ENCODE measurements around the gene DYNC1I1. TPM values are rescaled to one million over a fixed set of nuclear protein-coding genes. Genes with fewer than 3 reads are reported as not detected.

The DYNC1I1 gene
- total RNA-seq, 1 experiment from 2014 or later: 3.2 TPM

GRCh38 chr7:96136600-96137239, 364.4 kb downstream of the DYNC1I1 start:
- Mint-ChIP-seq H3K36me3 (ENCODE audit: insufficient read depth in 1 of 3, low read depth in 3 of 3) (peaks cover 10 to 35% (median 35%) of the 10 kb centered on the region in 3 experiments), H3K4me3 (no peak overlapping the region), H3K27ac (peak overlapping the region in 1 of 3 experiments; percentile 46; a peak in 1 of 7 replicates), H3K9me3 (peaks cover 0 to 4% of the 10 kb centered on the region in 2 experiments; a peak in 1 of 5 replicates), H3K4me1 (peaks cover 29 to 32% of the 10 kb centered on the region in 2 experiments), H3K27me3 (ENCODE audit: low read depth) (peaks cover 56% of the 10 kb centered on the region)
- Histone ChIP-seq H3K27me3 (ENCODE audit: insufficient read depth, low read length) (peaks cover 7% of the 10 kb centered on the region; the same call in 1 of the 2 replicates), H3K4me2 (ENCODE audit: insufficient read depth, insufficient read length, low read length) (no peak overlapping the region), H3K23me2 (ENCODE audit: insufficient read length, low read depth, low read length, poor library complexity, severe bottlenecking) (no peaks in the 10 kb centered on the region), H3K14ac (ENCODE audit: insufficient read depth, low read length) (no peak overlapping the region), H2BK120ac (ENCODE audit: low read depth, low read length, poor library complexity, severe bottlenecking) (no peak overlapping the region), H2BK15ac (ENCODE audit: low read depth, low read length) (no peak overlapping the region), H2AK5ac (ENCODE audit: insufficient read length, low read length) (no peak overlapping the region), H3K56ac (ENCODE audit: insufficient read length, low read depth, low read length) (no peak overlapping the region), H4K5ac (ENCODE audit: insufficient read length, low read depth, low read length) (no peak overlapping the region), H3K23ac (ENCODE audit: insufficient read length, low read depth, low read length) (no peak overlapping the region), H3K4me1 (ENCODE audit: insufficient read depth, low read length) (no peaks in the 10 kb centered on the region), H3T11ph (ENCODE audit: low read length) (no peak overlapping the region), H4K8ac (replicated peaks; ENCODE audit: insufficient read length, low read depth, low read length) (no peak overlapping the region), H3K79me2 (ENCODE audit: insufficient read depth, low read length) (no peaks in the 10 kb centered on the region), H2BK12ac (ENCODE audit: insufficient read length, low read depth, low read length) (no peak overlapping the region), H3K9me3 (ENCODE audit: control insufficient read depth, low read depth, low read length) (no peaks in the 10 kb centered on the region), H3K27ac (ENCODE audit: insufficient read length, low read depth, low read length) (no peak overlapping the region), H4K20me1 (ENCODE audit: control insufficient read depth, insufficient read depth, insufficient read length) (no peaks in the 10 kb centered on the region), H2BK5ac (ENCODE audit: insufficient read length, low read length) (no peak overlapping the region), H2AFZ (ENCODE audit: low read length) (no peak overlapping the region), H2BK20ac (ENCODE audit: low read depth, low read length, poor library complexity, severe bottlenecking) (no peak overlapping the region), H3K18ac (ENCODE audit: insufficient read length, low read depth, low read length) (no peak overlapping the region), H3K79me1 (ENCODE audit: insufficient read depth, low read depth, low read length, poor library complexity, severe bottlenecking) (no peaks in the 10 kb centered on the region), H3K9ac (ENCODE audit: extremely low read depth, insufficient read length, low read length) (no peak overlapping the region), H3K4ac (ENCODE audit: low read depth, low read length) (no peak overlapping the region), H4K91ac (ENCODE audit: insufficient read length, low read depth, low read length) (no peak overlapping the region)
- no CpG with 5 or more reads among the region's 5 CpGs for WGBS (ENCODE audit: extremely low coverage, insufficient read length, low lambda C conversion rate)
- TF ChIP-seq CTCF (conservative IDR thresholded peaks at IDR 0.05): no peak
- DNase-seq: no peak
